Measurements from ENCODE around the gene SLC13A4. TPM values are rescaled to one million over a fixed set of nuclear protein-coding genes. Genes with fewer than 3 reads are reported as not detected.
"Not testable (repeated sequence)": the region's sequence is repeated elsewhere in the genome, so short reads cannot be mapped to it uniquely, and the experiment has no call there.

The SLC13A4 gene
- total RNA-seq, 1 donor from 2014 or later: not detected

DNA sequence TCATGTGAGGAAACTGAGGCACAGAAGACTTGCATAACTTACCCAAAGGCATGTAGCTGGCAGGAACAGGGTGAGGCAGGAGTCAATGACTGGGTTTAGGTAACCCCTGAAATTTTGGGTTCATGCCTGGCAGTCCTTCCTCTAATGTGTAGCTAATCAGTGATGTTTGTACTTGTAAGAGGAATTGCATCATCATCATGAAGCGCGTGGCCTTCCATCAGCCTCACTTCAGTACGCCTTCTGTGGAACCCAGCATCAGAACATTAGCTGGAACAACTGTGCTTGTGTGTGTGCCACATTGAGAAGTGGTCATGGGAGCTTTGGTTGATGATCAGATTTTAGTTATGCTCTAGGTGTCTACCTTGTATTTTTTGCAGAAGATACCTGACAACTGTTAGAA is 83.8 kb downstream of the SLC13A4 start:
- Mint-ChIP-seq H3K27me3 (ENCODE audit: low read depth) (no peaks in the 10 kb centered on the region), H3K4me3 (ENCODE audit: unreplicated experiment) (no peak overlapping the region), H3K27ac (ENCODE audit: unreplicated experiment) (no peak overlapping the region), H3K9me3 (ENCODE audit: low read depth) (no peaks in the 10 kb centered on the region), H3K36me3 (ENCODE audit: low read depth) (peaks cover 4% of the 10 kb centered on the region), H3K4me1 (ENCODE audit: low read depth) (no peaks in the 10 kb centered on the region)
- TF ChIP-seq, protein P1, sequence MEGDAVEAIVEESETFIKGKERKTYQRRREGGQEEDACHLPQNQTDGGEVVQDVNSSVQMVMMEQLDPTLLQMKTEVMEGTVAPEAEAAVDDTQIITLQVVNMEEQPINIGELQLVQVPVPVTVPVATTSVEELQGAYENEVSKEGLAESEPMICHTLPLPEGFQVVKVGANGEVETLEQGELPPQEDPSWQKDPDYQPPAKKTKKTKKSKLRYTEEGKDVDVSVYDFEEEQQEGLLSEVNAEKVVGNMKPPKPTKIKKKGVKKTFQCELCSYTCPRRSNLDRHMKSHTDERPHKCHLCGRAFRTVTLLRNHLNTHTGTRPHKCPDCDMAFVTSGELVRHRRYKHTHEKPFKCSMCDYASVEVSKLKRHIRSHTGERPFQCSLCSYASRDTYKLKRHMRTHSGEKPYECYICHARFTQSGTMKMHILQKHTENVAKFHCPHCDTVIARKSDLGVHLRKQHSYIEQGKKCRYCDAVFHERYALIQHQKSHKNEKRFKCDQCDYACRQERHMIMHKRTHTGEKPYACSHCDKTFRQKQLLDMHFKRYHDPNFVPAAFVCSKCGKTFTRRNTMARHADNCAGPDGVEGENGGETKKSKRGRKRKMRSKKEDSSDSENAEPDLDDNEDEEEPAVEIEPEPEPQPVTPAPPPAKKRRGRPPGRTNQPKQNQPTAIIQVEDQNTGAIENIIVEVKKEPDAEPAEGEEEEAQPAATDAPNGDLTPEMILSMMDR (IDR thresholded peaks at IDR 0.05): no peak
- no peak for DNase-seq (ENCODE audit: low spot score)

DNA sequence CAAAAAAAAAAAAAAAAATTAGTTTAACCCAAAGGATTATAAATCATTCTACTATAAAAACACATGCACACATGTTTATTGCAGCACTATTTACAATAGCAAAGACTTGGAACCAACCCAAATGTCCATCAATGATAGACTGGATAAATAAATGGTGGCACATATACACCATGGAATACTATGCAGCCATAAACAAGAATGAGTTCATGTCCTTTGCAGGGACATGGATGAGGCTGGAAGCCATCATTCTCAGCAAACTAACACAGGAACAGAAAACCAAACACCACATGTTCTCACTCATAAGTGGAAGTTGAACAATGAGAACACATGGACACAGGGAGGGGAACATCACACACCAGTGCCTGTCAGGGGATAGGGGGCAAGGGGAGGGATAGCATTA is 88.3 kb downstream of the SLC13A4 start:
- H3K27me3 Mint-ChIP-seq (ENCODE audit: low read depth); H3K9me3 Mint-ChIP-seq (ENCODE audit: low read depth); H3K4me3 Mint-ChIP-seq (ENCODE audit: unreplicated experiment); DNase-seq (ENCODE audit: low spot score); H3K27ac Mint-ChIP-seq (ENCODE audit: unreplicated experiment); H3K4me1 Mint-ChIP-seq (ENCODE audit: low read depth): not testable (repeated sequence)
- peaks cover 13% of the 10 kb centered on the region for H3K36me3 Mint-ChIP-seq (ENCODE audit: low read depth)

DNA sequence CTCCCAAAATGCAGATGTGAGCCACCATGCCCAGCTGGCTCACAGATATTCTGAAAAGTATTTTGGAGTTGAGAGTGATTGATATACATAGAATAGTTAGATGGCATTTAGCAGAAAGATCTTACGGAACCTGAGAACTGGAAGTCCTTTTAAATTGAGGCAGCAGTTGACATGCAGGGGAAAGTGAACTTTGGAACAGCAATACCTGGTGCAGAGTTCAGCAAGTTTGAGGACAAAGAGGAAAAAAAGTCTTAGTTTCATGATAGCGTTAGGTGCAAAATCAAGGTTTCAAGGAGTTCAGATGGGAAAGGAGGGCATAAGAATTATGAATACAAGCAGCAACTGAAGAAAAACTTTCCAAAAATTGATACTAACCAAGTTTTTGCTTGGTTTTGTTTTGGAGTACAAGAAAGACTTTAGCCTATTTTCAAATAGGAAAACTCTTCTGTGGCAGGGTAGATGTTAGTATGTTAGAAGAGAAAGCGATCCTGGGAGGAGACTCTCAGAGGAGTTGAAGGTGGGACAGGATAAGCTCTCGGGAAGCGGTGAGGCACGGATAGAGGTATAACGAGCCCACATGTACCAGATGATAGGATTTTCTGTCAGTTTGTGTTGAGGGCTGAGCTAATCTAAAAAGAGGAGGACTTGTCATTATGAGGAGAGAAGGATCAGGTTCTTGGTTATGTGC is 93.7 kb downstream of the SLC13A4 start:
- Mint-ChIP-seq H3K9me3 (ENCODE audit: low read depth) (no peaks in the 10 kb centered on the region), H3K27ac (ENCODE audit: unreplicated experiment) (no peak overlapping the region), H3K36me3 (ENCODE audit: low read depth) (peaks cover 17% of the 10 kb centered on the region), H3K4me1 (ENCODE audit: low read depth) (no peaks in the 10 kb centered on the region), H3K27me3 (ENCODE audit: low read depth) (no peaks in the 10 kb centered on the region), H3K4me3 (ENCODE audit: unreplicated experiment) (no peak overlapping the region)
- no peak for DNase-seq (ENCODE audit: low spot score)
- TF ChIP-seq, protein P1 (IDR thresholded peaks at IDR 0.05): no peak

Other genes starting within 250 kb of the SLC13A4 start
- gene CNOT4, start 218.1 kb downstream of the SLC13A4 start, total RNA-seq: 16.6 to 25.4 TPM (median 17.8 TPM) in 3 replicates
- gene NUP205, start 170.3 kb downstream of the SLC13A4 start, total RNA-seq: 27.0 to 42.1 TPM (median 27.5 TPM) in 3 replicates
- gene STMP1, start 65.7 kb downstream of the SLC13A4 start, total RNA-seq: 34.7 to 53.0 TPM (median 36.7 TPM) in 3 replicates
- gene FAM180A, start 20.6 kb upstream of the SLC13A4 start, total RNA-seq: 0.27 to 1.4 TPM (median 0.31 TPM) in 3 replicates
- 134 to 148 TPM (median 142 TPM) in 3 replicates for gene MTPN, start 249.2 kb upstream of the SLC13A4 start, total RNA-seq

All from chondrocyte (in vitro differentiated cells).